Measurements from ENCODE around the gene CNTLN. TPM values are rescaled to one million over a fixed set of nuclear protein-coding genes. Genes with fewer than 3 reads are reported as not detected.
"Not testable (repeated sequence)": the region's sequence is repeated elsewhere in the genome, so short reads cannot be mapped to it uniquely, and the experiment has no call there.

The CNTLN gene
- total and polyA plus RNA-seq, 2 experiments from 2014 or later = 3.6 to 9.2 TPM

GRCh38 chr9:17246770-17247169 is 111.9 kb downstream of the CNTLN start:
- no peaks in the 10 kb centered on the region for H3K4me1 ChIP-seq (ENCODE audit: insufficient read depth)
- no peaks in the 10 kb centered on the region for H3K36me3 ChIP-seq (replicated peaks; ENCODE audit: insufficient read depth, low read depth)
- H2AFZ ChIP-seq = no peak overlapping the region
- WGBS (ENCODE audit: low lambda C conversion rate, missing lambda C conversion rate) = 87% methylated on average over 5 of the region's 5 CpGs
- no peaks in the 10 kb centered on the region for H3K27me3 ChIP-seq
- no peaks in the 10 kb centered on the region for H3K9me2 ChIP-seq (replicated peaks; ENCODE audit: insufficient read depth)
- H3K79me2 ChIP-seq = no peaks in the 10 kb centered on the region
- H3K27ac ChIP-seq = no peak overlapping the region
- no peak overlapping the region for H3K4me3 ChIP-seq
- H4K20me1 ChIP-seq (ENCODE audit: insufficient read depth, poor library complexity, severe bottlenecking) = no peaks in the 10 kb centered on the region
- TF ChIP-seq CTCF (IDR thresholded peaks at IDR 0.05; ENCODE audit: poor library complexity) (no peak), EZH2phosphoT487 (IDR thresholded peaks at IDR 0.05; ENCODE audit: low read depth, severe bottlenecking, unreplicated experiment) (no peak), EZH2 (IDR thresholded peaks at IDR 0.05; ENCODE audit: borderline replicate concordance) (no peak)
- no peak for DNase-seq (ENCODE audit: low spot score)
- H3K4me2 ChIP-seq = no peak overlapping the region
- H3K9me3 ChIP-seq (ENCODE audit: low read depth) = peaks cover 7% of the 10 kb centered on the region

DNA sequence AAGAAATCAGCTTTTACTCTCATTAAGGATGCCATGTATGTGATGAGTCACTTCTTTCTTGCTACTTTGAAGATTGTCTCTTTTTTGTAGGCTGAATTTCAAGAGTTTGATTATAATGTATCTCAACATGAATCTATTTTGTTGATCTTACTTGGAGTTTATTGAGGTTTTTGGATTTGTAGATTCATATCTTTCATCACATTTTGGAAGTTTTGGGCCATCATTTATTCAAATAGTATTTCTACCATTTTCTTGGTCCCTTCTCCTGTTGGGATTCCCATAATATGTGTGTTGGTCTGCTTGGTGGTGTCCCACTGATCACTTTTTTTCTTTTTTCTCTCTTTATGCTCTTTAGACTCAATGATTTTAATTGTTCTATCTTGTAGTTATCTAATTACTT is 116.3 kb downstream of the CNTLN start:
- no peak overlapping the region for H3K4me3 ChIP-seq
- no peaks in the 10 kb centered on the region for H3K36me3 ChIP-seq (replicated peaks; ENCODE audit: insufficient read depth, low read depth)
- no peak overlapping the region for H3K27ac ChIP-seq
- no peaks in the 10 kb centered on the region for H3K27me3 ChIP-seq
- no peak for DNase-seq (ENCODE audit: low spot score)
- peaks cover 7% of the 10 kb centered on the region for H3K9me3 ChIP-seq (ENCODE audit: low read depth)
- H3K9me2 ChIP-seq (replicated peaks; ENCODE audit: insufficient read depth) = no peaks in the 10 kb centered on the region
- TF ChIP-seq CTCF (IDR thresholded peaks at IDR 0.05; ENCODE audit: poor library complexity) (no peak), EZH2 (IDR thresholded peaks at IDR 0.05; ENCODE audit: borderline replicate concordance) (no peak), EZH2phosphoT487 (IDR thresholded peaks at IDR 0.05; ENCODE audit: low read depth, severe bottlenecking, unreplicated experiment) (no peak)
- no peaks in the 10 kb centered on the region for H4K20me1 ChIP-seq (ENCODE audit: insufficient read depth, poor library complexity, severe bottlenecking)
- no peaks in the 10 kb centered on the region for H3K4me1 ChIP-seq (ENCODE audit: insufficient read depth)
- no peaks in the 10 kb centered on the region for H3K79me2 ChIP-seq
- no peak overlapping the region for H3K4me2 ChIP-seq
- H2AFZ ChIP-seq = no peak overlapping the region

DNA sequence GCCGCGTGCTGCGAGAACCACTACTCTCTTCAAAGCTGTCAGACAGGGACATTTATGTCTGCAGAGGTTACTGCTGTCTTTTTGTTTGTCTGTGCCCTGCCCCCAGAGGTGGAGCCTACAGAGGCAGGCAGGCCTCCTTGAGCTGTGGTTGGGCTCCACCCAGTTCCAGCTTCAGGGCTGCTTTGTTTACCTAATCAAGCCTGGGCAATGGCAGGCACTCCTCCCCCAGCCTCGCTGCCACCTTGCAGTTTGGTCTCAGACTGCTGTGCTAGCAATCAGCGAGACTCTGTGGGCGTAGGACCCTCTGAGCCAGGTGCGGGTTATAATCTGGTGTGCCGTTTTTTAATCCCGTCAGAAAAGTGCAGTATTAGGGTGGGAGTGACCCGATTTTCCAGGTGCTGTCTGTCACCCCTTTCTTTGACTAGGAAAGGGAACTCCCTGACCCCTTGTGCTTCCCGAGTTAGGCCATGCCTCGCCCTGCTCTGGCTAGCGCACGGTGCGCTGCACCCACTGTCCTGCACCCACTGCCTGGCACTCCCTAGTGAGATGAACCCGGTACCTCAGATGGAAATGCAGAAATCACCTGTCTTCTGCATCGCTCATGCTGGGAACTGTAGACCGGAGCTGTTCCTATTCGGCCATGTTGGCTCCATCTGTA is 133.8 kb downstream of the CNTLN start:
- H3K9me3 ChIP-seq (ENCODE audit: low read depth); H3K4me1 ChIP-seq (ENCODE audit: insufficient read depth); H3K79me2 ChIP-seq; H3K27me3 ChIP-seq; H3K4me3 ChIP-seq; H4K20me1 ChIP-seq (ENCODE audit: insufficient read depth, poor library complexity, severe bottlenecking); H2AFZ ChIP-seq; H3K9me2 ChIP-seq (replicated peaks; ENCODE audit: insufficient read depth); H3K36me3 ChIP-seq (replicated peaks; ENCODE audit: insufficient read depth, low read depth); H3K27ac ChIP-seq: not testable (repeated sequence)
- peak; percentile 6 for DNase-seq (ENCODE audit: low spot score)
- peak overlapping the region; percentile 65 for H3K4me2 ChIP-seq
- WGBS (ENCODE audit: low lambda C conversion rate, missing lambda C conversion rate) = 65% methylated on average over 19 of the region's 19 CpGs

- Histone ChIP-seq H3K4me2 (no peak overlapping the region), H3K36me3 (replicated peaks; ENCODE audit: insufficient read depth, low read depth) (no peaks in the 10 kb centered on the region), H3K9me2 (replicated peaks; ENCODE audit: insufficient read depth) (no peaks in the 10 kb centered on the region), H3K4me1 (ENCODE audit: insufficient read depth) (no peaks in the 10 kb centered on the region), H3K4me3 (no peak overlapping the region), H4K20me1 (ENCODE audit: insufficient read depth, poor library complexity, severe bottlenecking) (no peaks in the 10 kb centered on the region), H3K27me3 (no peaks in the 10 kb centered on the region), H3K9me3 (ENCODE audit: low read depth) (no peaks in the 10 kb centered on the region), H3K27ac (no peak overlapping the region), H3K79me2 (no peaks in the 10 kb centered on the region), H2AFZ (no peak overlapping the region)
- DNase-seq (ENCODE audit: low spot score) = no peak
- TF ChIP-seq EZH2phosphoT487 (IDR thresholded peaks at IDR 0.05; ENCODE audit: low read depth, severe bottlenecking, unreplicated experiment) (no peak), CTCF (IDR thresholded peaks at IDR 0.05; ENCODE audit: poor library complexity) (no peak), EZH2 (IDR thresholded peaks at IDR 0.05; ENCODE audit: borderline replicate concordance) (no peak)
Measured at GRCh38 chr9:17269799-17270198, 135.0 kb downstream of the CNTLN start.

Data from hepatocyte (in vitro differentiated cells).